Stimulated activated memory B cell treated with anti-CD40 and anti-IgM and Interleukin-4, amounts not matched to agents 10 μg/mL and 1 μg/mL and 100 μg/mL, for 72 hours (primary cell): ENCODE data around the gene PGRMC2.

Experiments used
- ATAC-seq: fragments of 150-1000 bp; cut with Tn5 transposase; 2 replicates; pipeline ENCODE4 v1.10.0; 2021
- H3K27ac Mint-ChIP-seq: one replicate; pipeline ENCODE4 v1.8.0; 2022; ENCODE audit warnings: mild to moderate bottlenecking, mixed read lengths
- H3K27me3 Mint-ChIP-seq: one replicate; pipeline ENCODE4 v1.8.0; 2022; ENCODE audit warnings: mixed read lengths
- H3K36me3 Mint-ChIP-seq: one replicate; pipeline ENCODE4 v1.8.0; 2022; ENCODE audit warnings: mixed read lengths
- H3K4me1 Mint-ChIP-seq: one replicate; pipeline ENCODE4 v1.8.0; 2022; ENCODE audit warnings: mixed read lengths
- H3K4me3 Mint-ChIP-seq: one replicate; pipeline ENCODE4 v1.8.0; 2022; ENCODE audit warnings: mild to moderate bottlenecking, moderate library complexity, mixed read lengths
- H3K9me3 Mint-ChIP-seq: one replicate; pipeline ENCODE4 v1.8.0; 2022; ENCODE audit warnings: mixed read lengths

PGRMC2 gene

GRCh38 chr4:128308986-128309385, 21.4 kb upstream of the PGRMC2 start:
- Mint-ChIP-seq H3K27ac (no peak overlapping the region), H3K36me3 (peaks cover 26% of the 10 kb centered on the region), H3K4me3 (no peak overlapping the region), H3K9me3 (no peaks in the 10 kb centered on the region), H3K27me3 (no peaks in the 10 kb centered on the region), H3K4me1 (no peaks in the 10 kb centered on the region)
- ATAC-seq = no peak

- H3K4me1 Mint-ChIP-seq = no peaks in the 10 kb centered on the region
- no peak overlapping the region for H3K4me3 Mint-ChIP-seq
- H3K27me3 Mint-ChIP-seq = no peaks in the 10 kb centered on the region
- peaks cover 30% of the 10 kb centered on the region for H3K36me3 Mint-ChIP-seq
- no peak for ATAC-seq
- no peak overlapping the region for H3K27ac Mint-ChIP-seq
- no peaks in the 10 kb centered on the region for H3K9me3 Mint-ChIP-seq
Measured at GRCh38 chr4:128307123-128307571, 19.5 kb upstream of the PGRMC2 start.

- Mint-ChIP-seq H3K4me3 (no peak overlapping the region), H3K9me3 (no peaks in the 10 kb centered on the region), H3K36me3 (peaks cover 34% of the 10 kb centered on the region), H3K27ac (no peak overlapping the region), H3K27me3 (no peaks in the 10 kb centered on the region), H3K4me1 (no peaks in the 10 kb centered on the region)
- ATAC-seq = no peak
Measured at GRCh38 chr4:128305942-128306341, 18.3 kb upstream of the PGRMC2 start.

- Mint-ChIP-seq H3K36me3 (peaks cover 38% of the 10 kb centered on the region), H3K4me3 (no peak overlapping the region), H3K27ac (no peak overlapping the region), H3K9me3 (no peaks in the 10 kb centered on the region), H3K27me3 (no peaks in the 10 kb centered on the region), H3K4me1 (no peaks in the 10 kb centered on the region)
- no peak for ATAC-seq
Measured at GRCh38 chr4:128303986-128304385, 16.4 kb upstream of the PGRMC2 start.

GRCh38 chr4:128303405-128303785, 15.8 kb upstream of the PGRMC2 start:
- Mint-ChIP-seq H3K27me3 (no peaks in the 10 kb centered on the region), H3K4me3 (no peak overlapping the region), H3K36me3 (peaks cover 40% of the 10 kb centered on the region), H3K27ac (no peak overlapping the region), H3K9me3 (no peaks in the 10 kb centered on the region), H3K4me1 (no peaks in the 10 kb centered on the region)
- ATAC-seq = no peak

GRCh38 chr4:128301979-128302378, 14.4 kb upstream of the PGRMC2 start:
- no peaks in the 10 kb centered on the region for H3K9me3 Mint-ChIP-seq
- no peaks in the 10 kb centered on the region for H3K4me1 Mint-ChIP-seq
- H3K4me3 Mint-ChIP-seq = no peak overlapping the region
- no peaks in the 10 kb centered on the region for H3K27me3 Mint-ChIP-seq
- H3K27ac Mint-ChIP-seq = no peak overlapping the region
- no peak for ATAC-seq
- H3K36me3 Mint-ChIP-seq = peaks cover 45% of the 10 kb centered on the region

- no peaks in the 10 kb centered on the region for H3K9me3 Mint-ChIP-seq
- no peak overlapping the region for H3K4me3 Mint-ChIP-seq
- no peaks in the 10 kb centered on the region for H3K4me1 Mint-ChIP-seq
- H3K36me3 Mint-ChIP-seq = peaks cover 48% of the 10 kb centered on the region
- H3K27ac Mint-ChIP-seq = no peak overlapping the region
- no peak for ATAC-seq
- H3K27me3 Mint-ChIP-seq = no peaks in the 10 kb centered on the region
Measured at GRCh38 chr4:128299848-128300247, 12.2 kb upstream of the PGRMC2 start.

- H3K9me3 Mint-ChIP-seq = no peaks in the 10 kb centered on the region
- no peaks in the 10 kb centered on the region for H3K27me3 Mint-ChIP-seq
- no peak overlapping the region for H3K27ac Mint-ChIP-seq
- H3K36me3 Mint-ChIP-seq = peaks cover 48% of the 10 kb centered on the region
- H3K4me1 Mint-ChIP-seq = no peaks in the 10 kb centered on the region
- no peak for ATAC-seq
- no peak overlapping the region for H3K4me3 Mint-ChIP-seq
Measured at GRCh38 chr4:128298852-128299251, 11.2 kb upstream of the PGRMC2 start.

GRCh38 chr4:128298146-128298758, 10.6 kb upstream of the PGRMC2 start:
- H3K27ac Mint-ChIP-seq = no peak overlapping the region
- peaks cover 46% of the 10 kb centered on the region for H3K36me3 Mint-ChIP-seq
- H3K4me3 Mint-ChIP-seq = no peak overlapping the region
- H3K27me3 Mint-ChIP-seq = no peaks in the 10 kb centered on the region
- H3K9me3 Mint-ChIP-seq = no peaks in the 10 kb centered on the region
- no peaks in the 10 kb centered on the region for H3K4me1 Mint-ChIP-seq
- no peak for ATAC-seq

GRCh38 chr4:128295255-128295654, 7.6 kb upstream of the PGRMC2 start:
- no peaks in the 10 kb centered on the region for H3K9me3 Mint-ChIP-seq
- H3K4me3 Mint-ChIP-seq = no peak overlapping the region
- H3K27me3 Mint-ChIP-seq = no peaks in the 10 kb centered on the region
- H3K27ac Mint-ChIP-seq = no peak overlapping the region
- no peaks in the 10 kb centered on the region for H3K4me1 Mint-ChIP-seq
- H3K36me3 Mint-ChIP-seq = peaks cover 27% of the 10 kb centered on the region
- no peak for ATAC-seq

- no peak overlapping the region for H3K27ac Mint-ChIP-seq
- peaks cover 23% of the 10 kb centered on the region for H3K36me3 Mint-ChIP-seq
- peaks cover under 1% of the 10 kb centered on the region for H3K4me1 Mint-ChIP-seq
- no peaks in the 10 kb centered on the region for H3K9me3 Mint-ChIP-seq
- H3K27me3 Mint-ChIP-seq = no peaks in the 10 kb centered on the region
- no peak for ATAC-seq
- no peak overlapping the region for H3K4me3 Mint-ChIP-seq
Measured at GRCh38 chr4:128294464-128294863, 6.9 kb upstream of the PGRMC2 start.

GRCh38 chr4:128292349-128292748, 4.7 kb upstream of the PGRMC2 start:
- Mint-ChIP-seq H3K27ac (no peak overlapping the region), H3K4me3 (no peak overlapping the region), H3K27me3 (no peaks in the 10 kb centered on the region), H3K4me1 (peaks cover 11% of the 10 kb centered on the region), H3K9me3 (no peaks in the 10 kb centered on the region), H3K36me3 (peaks cover 6% of the 10 kb centered on the region)
- ATAC-seq = no peak

GRCh38 chr4:128291096-128291495, 3.5 kb upstream of the PGRMC2 start:
- Mint-ChIP-seq H3K27ac (no peak overlapping the region), H3K36me3 (no peaks in the 10 kb centered on the region), H3K9me3 (no peaks in the 10 kb centered on the region), H3K27me3 (no peaks in the 10 kb centered on the region), H3K4me3 (no peak overlapping the region), H3K4me1 (peaks cover 20% of the 10 kb centered on the region)
- no peak for ATAC-seq

- Mint-ChIP-seq H3K27me3 (no peaks in the 10 kb centered on the region), H3K27ac (no peak overlapping the region), H3K4me3 (no peak overlapping the region), H3K4me1 (peaks cover 25% of the 10 kb centered on the region), H3K36me3 (no peaks in the 10 kb centered on the region), H3K9me3 (no peaks in the 10 kb centered on the region)
- no peak for ATAC-seq
Measured at GRCh38 chr4:128290526-128290925, 2.9 kb upstream of the PGRMC2 start.

GRCh38 chr4:128289523-128290158, 2.0 kb upstream of the PGRMC2 start:
- H3K4me3 Mint-ChIP-seq = no peak overlapping the region
- ATAC-seq = no peak
- peak overlapping the region; percentile 70 for H3K27ac Mint-ChIP-seq
- H3K36me3 Mint-ChIP-seq = no peaks in the 10 kb centered on the region
- no peaks in the 10 kb centered on the region for H3K9me3 Mint-ChIP-seq
- no peaks in the 10 kb centered on the region for H3K27me3 Mint-ChIP-seq
- peaks cover 32% of the 10 kb centered on the region for H3K4me1 Mint-ChIP-seq

GRCh38 chr4:128288689-128289106, 1.1 kb upstream of the PGRMC2 start:
- no peak for ATAC-seq
- peaks cover 32% of the 10 kb centered on the region for H3K4me1 Mint-ChIP-seq
- H3K27me3 Mint-ChIP-seq = no peaks in the 10 kb centered on the region
- H3K4me3 Mint-ChIP-seq = peak overlapping the region; percentile 94
- H3K36me3 Mint-ChIP-seq = no peaks in the 10 kb centered on the region
- no peaks in the 10 kb centered on the region for H3K9me3 Mint-ChIP-seq
- H3K27ac Mint-ChIP-seq = peak overlapping the region; percentile 70
